GM06990 (cell line): ENCODE data around the gene AKR1D1.

Experiments used
- DNase-seq: peaks from one replicate; pipeline ENCODE4 v3.0.0-alpha.2; 2011; ENCODE audit not compliant: insufficient read length; ENCODE audit errors: extremely low read depth
- H3K27me3 ChIP-seq: replicated peaks from 2 replicates; pipeline ENCODE4 v1.6.0; 2011; ENCODE audit warnings: low read length; ENCODE audit not compliant: control insufficient read depth, insufficient read depth
- H3K36me3 ChIP-seq: 2 replicates; pipeline ENCODE4 v1.5.1; 2011; ENCODE audit warnings: low read length; ENCODE audit not compliant: control insufficient read depth, insufficient read depth
- H3K4me3 ChIP-seq: replicated peaks from 2 replicates; pipeline ENCODE4 v1.5.1; 2011; ENCODE audit warnings: low read depth, mild to moderate bottlenecking, control low read depth, low read length
- TF ChIP-seq, protein P1 (sequence below): IDR thresholded peaks from 2 replicates; pipeline ENCODE4 v1.5.1; 2011; ENCODE audit warnings: low read length, control low read depth, mild to moderate bottlenecking, inconsistent platforms; ENCODE audit not compliant: insufficient read depth, poor library complexity, severe bottlenecking

Gene AKR1D1

GRCh38 chr7:138125598-138126111 is 49.4 kb downstream of the AKR1D1 start:
- peak; percentile 48 for DNase-seq
- H3K36me3 ChIP-seq = no peaks in the 10 kb centered on the region
- H3K27me3 ChIP-seq = no peaks in the 10 kb centered on the region
- no peak overlapping the region for H3K4me3 ChIP-seq
- TF ChIP-seq, protein P1, sequence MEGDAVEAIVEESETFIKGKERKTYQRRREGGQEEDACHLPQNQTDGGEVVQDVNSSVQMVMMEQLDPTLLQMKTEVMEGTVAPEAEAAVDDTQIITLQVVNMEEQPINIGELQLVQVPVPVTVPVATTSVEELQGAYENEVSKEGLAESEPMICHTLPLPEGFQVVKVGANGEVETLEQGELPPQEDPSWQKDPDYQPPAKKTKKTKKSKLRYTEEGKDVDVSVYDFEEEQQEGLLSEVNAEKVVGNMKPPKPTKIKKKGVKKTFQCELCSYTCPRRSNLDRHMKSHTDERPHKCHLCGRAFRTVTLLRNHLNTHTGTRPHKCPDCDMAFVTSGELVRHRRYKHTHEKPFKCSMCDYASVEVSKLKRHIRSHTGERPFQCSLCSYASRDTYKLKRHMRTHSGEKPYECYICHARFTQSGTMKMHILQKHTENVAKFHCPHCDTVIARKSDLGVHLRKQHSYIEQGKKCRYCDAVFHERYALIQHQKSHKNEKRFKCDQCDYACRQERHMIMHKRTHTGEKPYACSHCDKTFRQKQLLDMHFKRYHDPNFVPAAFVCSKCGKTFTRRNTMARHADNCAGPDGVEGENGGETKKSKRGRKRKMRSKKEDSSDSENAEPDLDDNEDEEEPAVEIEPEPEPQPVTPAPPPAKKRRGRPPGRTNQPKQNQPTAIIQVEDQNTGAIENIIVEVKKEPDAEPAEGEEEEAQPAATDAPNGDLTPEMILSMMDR = no peak

- TF ChIP-seq, protein P1 = no peak
- H3K36me3 ChIP-seq = no peaks in the 10 kb centered on the region
Measured at GRCh38 chr7:138126928-138127327, 50.7 kb downstream of the AKR1D1 start.

DNA sequence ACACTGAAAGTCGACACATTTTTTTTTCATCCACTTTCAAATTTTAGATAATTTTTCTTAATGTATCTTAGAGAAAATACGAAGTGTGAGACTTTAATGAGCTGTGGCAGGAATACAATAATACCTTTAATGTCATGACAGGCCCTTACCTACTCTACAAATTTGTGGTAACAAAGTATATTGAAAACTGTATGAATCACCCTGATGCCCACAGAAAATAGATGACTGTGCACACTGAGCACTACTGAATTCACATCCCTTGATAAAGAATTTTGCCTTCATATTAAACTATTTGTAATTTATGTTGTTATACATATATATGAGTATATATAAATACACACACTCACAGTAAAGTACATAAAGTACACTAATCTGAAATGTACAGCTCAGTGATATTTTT is 51.7 kb downstream of the AKR1D1 start:
- H3K4me3 ChIP-seq = no peak overlapping the region
- DNase-seq = no peak
- H3K36me3 ChIP-seq = no peaks in the 10 kb centered on the region
- H3K27me3 ChIP-seq = no peaks in the 10 kb centered on the region
- TF ChIP-seq, protein P1 = no peak

More at GRCh38 chr7:138126928-138127327, 50.7 kb downstream of the AKR1D1 start:
- no peak for DNase-seq
- H3K27me3 ChIP-seq = no peaks in the 10 kb centered on the region
- no peak overlapping the region for H3K4me3 ChIP-seq

GRCh38 chr7:138129551-138130165 is 53.4 kb downstream of the AKR1D1 start:
- TF ChIP-seq, protein P1 = no peak
- DNase-seq = no peak
- Histone ChIP-seq H3K27me3 (no peaks in the 10 kb centered on the region), H3K36me3 (no peaks in the 10 kb centered on the region), H3K4me3 (no peak overlapping the region)

DNA sequence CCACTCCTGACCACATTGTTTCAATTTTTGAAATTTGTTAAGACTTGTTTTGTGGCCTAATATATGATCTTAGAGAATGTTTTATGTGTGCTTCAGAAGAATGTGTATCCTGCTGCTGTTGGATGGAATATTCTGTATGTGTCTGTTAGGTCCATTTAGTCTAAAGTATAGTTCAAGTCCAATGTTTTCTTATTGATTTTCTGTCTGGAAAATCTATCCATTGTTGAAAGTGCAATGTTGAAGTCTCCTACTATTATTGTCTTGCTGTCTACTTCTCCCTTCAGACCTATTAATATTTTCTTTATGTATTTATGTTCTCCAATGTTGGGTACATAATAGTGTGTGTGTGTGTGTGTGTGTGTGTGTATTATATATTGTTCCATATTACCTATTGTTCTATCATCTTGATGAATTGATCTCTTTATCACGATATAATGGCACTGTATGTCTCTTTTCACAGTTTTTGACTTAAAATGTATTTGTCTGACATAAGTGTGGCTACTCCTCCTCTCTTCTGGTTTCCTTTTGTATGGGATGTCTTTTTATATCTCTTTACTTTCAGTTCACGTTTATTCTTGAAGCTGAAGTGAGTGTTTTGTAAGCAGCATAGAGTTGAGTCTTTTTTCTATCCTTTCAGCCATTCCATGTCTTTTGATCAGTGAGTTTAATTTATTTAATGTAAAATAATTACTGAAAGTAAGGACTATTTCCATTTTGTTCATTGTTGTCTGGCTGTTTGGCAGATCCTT is 61.3 kb downstream of the AKR1D1 start:
- no peaks in the 10 kb centered on the region for H3K36me3 ChIP-seq
- no peaks in the 10 kb centered on the region for H3K27me3 ChIP-seq
- no peak overlapping the region for H3K4me3 ChIP-seq
- DNase-seq = no peak
- TF ChIP-seq, protein P1 = no peak
